Astrocyte (in vitro differentiated cells and primary cell): ENCODE measurements around the gene PEX11A. TPM values are rescaled to one million over a fixed set of nuclear protein-coding genes. Genes with fewer than 3 reads are reported as not detected.
A peak's percentile ranks its signal among the peaks of the same experiment; 100 is the strongest.

Experiments
- DNase-seq: peaks from one replicate; pipeline ENCODE4 v3.0.0-alpha.2; 2010; ENCODE audit warnings: low read depth
- FAIRE-seq: peaks from 2 replicates; lab custom pipeline; 2011; peaks lifted over from hg19 to GRCh38; lab: Jason Lieb, UNC
- H2AFZ ChIP-seq: 2 replicates; pipeline ENCODE4 v1.6.0; 2012; ENCODE audit warnings: low read depth, low read length, inconsistent platforms
- H3K27ac ChIP-seq: 2 replicates; pipeline ENCODE4 v1.5.1; 2011; ENCODE audit warnings: low read depth, low read length, inconsistent platforms
- H3K27me3 ChIP-seq: 2 replicates; pipeline ENCODE4 v1.6.0; 2011; ENCODE audit warnings: low read length, inconsistent platforms; ENCODE audit not compliant: insufficient read depth
- H3K36me3 ChIP-seq: 2 replicates; pipeline ENCODE4 v1.5.1; 2011; ENCODE audit warnings: low read length, inconsistent platforms; ENCODE audit not compliant: insufficient read depth
- H3K4me1 ChIP-seq: 2 replicates; pipeline ENCODE4 v1.5.1; 2011; ENCODE audit warnings: low read length, inconsistent platforms; ENCODE audit not compliant: insufficient read depth
- H3K4me2 ChIP-seq: 2 replicates; pipeline ENCODE4 v1.6.0; 2012; ENCODE audit warnings: low read length, inconsistent platforms
- H3K4me3 ChIP-seq: 2 replicates; pipeline ENCODE4 v1.5.1; 2011; ENCODE audit warnings: low read depth, mild to moderate bottlenecking, low read length, inconsistent platforms; ENCODE audit not compliant: insufficient read depth
- H3K79me2 ChIP-seq: 2 replicates; pipeline ENCODE4 v1.6.0; 2012; ENCODE audit warnings: mild to moderate bottlenecking, low read length, inconsistent platforms; ENCODE audit not compliant: insufficient read depth
- H3K9ac ChIP-seq: 2 replicates; pipeline ENCODE4 v1.6.0; 2012; ENCODE audit warnings: mild to moderate bottlenecking, low read length, inconsistent platforms
- H3K9me3 ChIP-seq: 2 replicates; pipeline ENCODE4 v1.5.1; 2012; ENCODE audit warnings: low read depth, mild to moderate bottlenecking, low read length, inconsistent platforms; ENCODE audit not compliant: insufficient read depth
- H4K20me1 ChIP-seq: 2 replicates; pipeline ENCODE4 v1.6.0; 2012; ENCODE audit warnings: low read length, inconsistent platforms; ENCODE audit not compliant: insufficient read depth
- H3K27ac Mint-ChIP-seq: one replicate; pipeline ENCODE4 v1.8.0; 2021; ENCODE audit warnings: mild to moderate bottlenecking, mixed read lengths; ENCODE audit not compliant: unreplicated experiment
- H3K27me3 Mint-ChIP-seq: one replicate; pipeline ENCODE4 v1.8.0; 2021; ENCODE audit warnings: low read depth, mixed read lengths; ENCODE audit not compliant: unreplicated experiment
- H3K36me3 Mint-ChIP-seq: one replicate; pipeline ENCODE4 v1.8.0; 2021; ENCODE audit warnings: low read depth, mixed read lengths; ENCODE audit not compliant: unreplicated experiment
- H3K4me1 Mint-ChIP-seq: one replicate; pipeline ENCODE4 v1.8.0; 2021; ENCODE audit warnings: low read depth, mixed read lengths; ENCODE audit not compliant: unreplicated experiment
- H3K4me3 Mint-ChIP-seq: one replicate; pipeline ENCODE4 v1.8.0; 2021; ENCODE audit warnings: mild to moderate bottlenecking, moderate library complexity, mixed read lengths; ENCODE audit not compliant: unreplicated experiment
- H3K9me3 Mint-ChIP-seq: one replicate; pipeline ENCODE4 v1.8.0; 2021; ENCODE audit warnings: mild to moderate bottlenecking, mixed read lengths; ENCODE audit not compliant: unreplicated experiment
- EZH2 ChIP-seq: IDR thresholded peaks from 2 replicates; pipeline ENCODE4 v1.6.1; 2012; ENCODE audit warnings: mild to moderate bottlenecking, low read length, inconsistent platforms; ENCODE audit not compliant: insufficient read depth
- total RNA-seq: library from RNA; stranded (reverse); gene quantifications from 2 replicates; pipeline ENCODE4 v1.2.1, GENCODE V29; 2021
- TF ChIP-seq, protein P1 (sequence below): IDR thresholded peaks from 2 replicates; pipeline ENCODE4 v1.5.1; 2011; ENCODE audit warnings: low read depth, mild to moderate bottlenecking, inconsistent platforms, low read length, moderate library complexity; ENCODE audit not compliant: insufficient read depth

PEX11A gene
- total RNA-seq, 1 donor from 2014 or later, result 2.1 TPM

GRCh38 chr15:89674526-89674925 lies 16.0 kb downstream of the PEX11A start:
- peaks cover 44% of the 10 kb centered on the region for H3K27me3 Mint-ChIP-seq
- DNase-seq, result no peak
- H3K27ac Mint-ChIP-seq, result no peak overlapping the region
- peaks cover 1% of the 10 kb centered on the region for H3K36me3 Mint-ChIP-seq
- no peak overlapping the region for H3K4me3 Mint-ChIP-seq
- Histone ChIP-seq H3K27me3 (no peaks in the 10 kb centered on the region), H3K79me2 (no peaks in the 10 kb centered on the region), H3K9me3 (no peaks in the 10 kb centered on the region), H3K9ac (no peak overlapping the region), H3K36me3 (no peaks in the 10 kb centered on the region), H3K4me2 (no peak overlapping the region), H2AFZ (no peak overlapping the region), H3K4me3 (no peak overlapping the region), H4K20me1 (no peaks in the 10 kb centered on the region), H3K4me1 (no peaks in the 10 kb centered on the region), H3K27ac (no peak overlapping the region)
- TF ChIP-seq, protein P1, sequence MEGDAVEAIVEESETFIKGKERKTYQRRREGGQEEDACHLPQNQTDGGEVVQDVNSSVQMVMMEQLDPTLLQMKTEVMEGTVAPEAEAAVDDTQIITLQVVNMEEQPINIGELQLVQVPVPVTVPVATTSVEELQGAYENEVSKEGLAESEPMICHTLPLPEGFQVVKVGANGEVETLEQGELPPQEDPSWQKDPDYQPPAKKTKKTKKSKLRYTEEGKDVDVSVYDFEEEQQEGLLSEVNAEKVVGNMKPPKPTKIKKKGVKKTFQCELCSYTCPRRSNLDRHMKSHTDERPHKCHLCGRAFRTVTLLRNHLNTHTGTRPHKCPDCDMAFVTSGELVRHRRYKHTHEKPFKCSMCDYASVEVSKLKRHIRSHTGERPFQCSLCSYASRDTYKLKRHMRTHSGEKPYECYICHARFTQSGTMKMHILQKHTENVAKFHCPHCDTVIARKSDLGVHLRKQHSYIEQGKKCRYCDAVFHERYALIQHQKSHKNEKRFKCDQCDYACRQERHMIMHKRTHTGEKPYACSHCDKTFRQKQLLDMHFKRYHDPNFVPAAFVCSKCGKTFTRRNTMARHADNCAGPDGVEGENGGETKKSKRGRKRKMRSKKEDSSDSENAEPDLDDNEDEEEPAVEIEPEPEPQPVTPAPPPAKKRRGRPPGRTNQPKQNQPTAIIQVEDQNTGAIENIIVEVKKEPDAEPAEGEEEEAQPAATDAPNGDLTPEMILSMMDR, result no peak
- H3K4me1 Mint-ChIP-seq, result peaks cover 7% of the 10 kb centered on the region
- FAIRE-seq, result no peak
- peaks cover 7% of the 10 kb centered on the region for H3K9me3 Mint-ChIP-seq

GRCh38 chr15:89673165-89673512 lies 17.4 kb downstream of the PEX11A start:
- H3K4me3 Mint-ChIP-seq, result no peak overlapping the region
- H3K27me3 Mint-ChIP-seq, result peaks cover 36% of the 10 kb centered on the region
- Histone ChIP-seq H3K36me3 (no peaks in the 10 kb centered on the region), H3K27me3 (no peaks in the 10 kb centered on the region), H2AFZ (no peak overlapping the region), H3K9ac (no peak overlapping the region), H3K4me3 (no peak overlapping the region), H4K20me1 (no peaks in the 10 kb centered on the region), H3K27ac (no peak overlapping the region), H3K9me3 (no peaks in the 10 kb centered on the region), H3K79me2 (no peaks in the 10 kb centered on the region), H3K4me2 (no peak overlapping the region), H3K4me1 (no peaks in the 10 kb centered on the region)
- H3K36me3 Mint-ChIP-seq, result peaks cover 1% of the 10 kb centered on the region
- TF ChIP-seq, protein P1, result peak; percentile 34
- TF ChIP-seq EZH2, result no peak
- peaks cover 7% of the 10 kb centered on the region for H3K4me1 Mint-ChIP-seq
- H3K9me3 Mint-ChIP-seq, result peaks cover 7% of the 10 kb centered on the region
- DNase-seq, result no peak
- H3K27ac Mint-ChIP-seq, result no peak overlapping the region
- no peak for FAIRE-seq

DNA sequence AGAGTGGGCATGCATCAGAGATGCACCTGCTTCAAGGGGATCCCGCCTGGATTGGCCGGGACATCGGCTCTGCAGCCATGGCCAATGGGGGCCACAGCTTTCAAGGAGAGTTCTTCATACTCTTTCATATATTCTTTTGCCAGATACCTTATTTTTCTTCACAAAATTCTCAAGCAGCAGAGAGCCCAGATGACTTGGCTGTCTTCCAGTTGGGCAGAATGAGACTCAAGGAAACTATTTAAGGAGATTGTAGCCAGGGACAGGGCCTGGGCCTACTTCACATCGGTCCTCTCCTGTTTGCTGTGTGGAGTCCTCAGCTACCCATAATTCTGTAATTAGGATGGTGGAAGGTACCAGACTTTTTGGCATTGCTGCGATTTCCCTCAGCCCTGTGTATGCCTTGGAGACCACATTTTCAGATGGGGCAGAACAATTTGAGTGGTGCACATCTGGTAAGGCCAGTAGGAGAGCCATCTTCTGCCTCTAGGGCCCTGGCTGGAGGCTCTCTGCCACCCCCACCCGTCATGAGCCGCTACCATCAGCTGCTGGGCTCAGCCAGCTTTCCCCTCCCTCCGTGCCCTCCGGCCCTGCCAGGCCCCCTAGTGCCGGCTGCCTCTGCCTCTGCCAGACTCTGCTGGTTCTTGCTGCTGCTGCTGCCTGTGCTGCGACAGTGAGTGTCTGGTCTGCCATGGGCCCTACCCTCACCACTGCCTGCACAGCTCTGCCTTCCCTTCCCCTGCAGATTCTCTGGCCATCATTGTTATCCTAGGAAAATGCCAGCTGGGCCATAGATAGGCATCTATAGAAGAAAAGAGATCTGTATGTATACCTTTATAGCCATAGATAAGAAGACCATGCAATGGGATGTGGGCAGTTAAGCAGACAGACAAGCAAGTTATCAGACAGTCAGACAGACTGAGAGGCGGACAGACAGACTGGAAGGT lies 18.1 kb downstream of the PEX11A start:
- H3K9me3 ChIP-seq, result no peaks in the 10 kb centered on the region
- no peaks in the 10 kb centered on the region for H4K20me1 ChIP-seq
- no peaks in the 10 kb centered on the region for H3K36me3 ChIP-seq
- no peak overlapping the region for H3K27ac ChIP-seq
- no peak overlapping the region for H3K9ac ChIP-seq
- peak; percentile 25 for DNase-seq
- H3K79me2 ChIP-seq, result no peaks in the 10 kb centered on the region
- no peak overlapping the region for H2AFZ ChIP-seq
- peaks cover 35% of the 10 kb centered on the region for H3K27me3 Mint-ChIP-seq
- peaks cover 7% of the 10 kb centered on the region for H3K4me1 Mint-ChIP-seq
- no peaks in the 10 kb centered on the region for H3K4me1 ChIP-seq
- no peak overlapping the region for H3K4me3 Mint-ChIP-seq
- H3K27me3 ChIP-seq, result peaks cover under 1% of the 10 kb centered on the region
- peaks cover 7% of the 10 kb centered on the region for H3K9me3 Mint-ChIP-seq
- no peak overlapping the region for H3K4me2 ChIP-seq
- H3K27ac Mint-ChIP-seq, result no peak overlapping the region
- H3K36me3 Mint-ChIP-seq, result peaks cover 1% of the 10 kb centered on the region
- FAIRE-seq, result no peak
- no peak overlapping the region for H3K4me3 ChIP-seq
- TF ChIP-seq, protein P1, result no peak
- no peak for TF ChIP-seq EZH2
